D721Med (cell line): Measurements from ENCODE around the gene OXT.
"Not testable (repeated sequence)": the region's sequence is repeated elsewhere in the genome, so short reads cannot be mapped to it uniquely, and the experiment has no call there.

Experiments used
- DNase-seq: peaks from one replicate; pipeline ENCODE4 v3.0.0; 2011; ENCODE audit warnings: low spot score; ENCODE audit not compliant: insufficient read length
- FAIRE-seq: peaks from 2 replicates; lab custom pipeline; 2011; peaks lifted over from hg19 to GRCh38; lab: Jason Lieb, UNC
- TF ChIP-seq, protein P1 (sequence below): IDR thresholded peaks from 2 replicates; pipeline ENCODE4 v1.5.1; 2012; ENCODE audit warnings: mild to moderate bottlenecking, control low read depth; ENCODE audit not compliant: insufficient read depth; ENCODE audit errors: missing control alignments

The OXT gene

DNA sequence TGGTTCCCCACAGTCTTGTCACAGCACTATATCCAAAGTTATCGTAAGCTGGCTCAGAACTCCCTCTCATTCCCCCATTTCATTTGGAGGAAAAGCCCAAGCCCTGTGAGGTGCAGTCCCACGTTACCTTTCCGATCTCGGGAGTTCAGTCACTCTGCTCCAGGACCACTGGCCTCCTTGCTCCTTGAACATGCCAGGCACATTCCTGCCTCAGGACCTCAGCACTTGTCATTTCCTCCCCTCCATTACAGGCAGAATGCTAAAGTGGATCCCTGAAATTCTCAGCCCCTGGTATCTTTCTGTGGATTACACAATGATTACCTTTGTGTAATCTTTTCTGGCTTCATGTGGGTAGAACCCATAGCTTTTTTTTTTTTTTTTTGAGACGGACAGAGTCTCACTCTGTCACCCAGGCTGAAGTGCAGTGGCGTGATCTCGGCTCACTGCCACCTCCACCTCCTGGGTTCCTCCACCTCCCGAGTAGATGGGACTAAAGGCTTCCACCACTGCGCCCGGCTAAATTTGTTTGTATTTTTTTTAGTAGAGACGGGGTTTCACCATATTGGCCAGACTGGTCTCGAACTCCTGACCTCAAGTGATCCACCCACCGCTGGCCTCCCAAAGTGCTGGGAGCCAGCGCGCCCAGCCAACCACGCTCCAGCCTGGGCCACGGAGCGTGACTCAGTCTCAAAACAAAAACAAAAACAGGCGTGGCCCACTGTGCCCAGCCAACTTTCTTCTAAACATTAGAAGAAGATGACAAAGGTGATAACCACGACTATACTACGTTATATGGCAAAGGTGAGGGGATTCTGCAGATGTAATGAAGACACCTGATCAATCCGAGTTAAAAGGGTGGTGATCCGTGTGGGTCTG is 4.0 kb upstream of the OXT start:
- DNase-seq (no peak), FAIRE-seq (no peak)
- TF ChIP-seq, protein P1, sequence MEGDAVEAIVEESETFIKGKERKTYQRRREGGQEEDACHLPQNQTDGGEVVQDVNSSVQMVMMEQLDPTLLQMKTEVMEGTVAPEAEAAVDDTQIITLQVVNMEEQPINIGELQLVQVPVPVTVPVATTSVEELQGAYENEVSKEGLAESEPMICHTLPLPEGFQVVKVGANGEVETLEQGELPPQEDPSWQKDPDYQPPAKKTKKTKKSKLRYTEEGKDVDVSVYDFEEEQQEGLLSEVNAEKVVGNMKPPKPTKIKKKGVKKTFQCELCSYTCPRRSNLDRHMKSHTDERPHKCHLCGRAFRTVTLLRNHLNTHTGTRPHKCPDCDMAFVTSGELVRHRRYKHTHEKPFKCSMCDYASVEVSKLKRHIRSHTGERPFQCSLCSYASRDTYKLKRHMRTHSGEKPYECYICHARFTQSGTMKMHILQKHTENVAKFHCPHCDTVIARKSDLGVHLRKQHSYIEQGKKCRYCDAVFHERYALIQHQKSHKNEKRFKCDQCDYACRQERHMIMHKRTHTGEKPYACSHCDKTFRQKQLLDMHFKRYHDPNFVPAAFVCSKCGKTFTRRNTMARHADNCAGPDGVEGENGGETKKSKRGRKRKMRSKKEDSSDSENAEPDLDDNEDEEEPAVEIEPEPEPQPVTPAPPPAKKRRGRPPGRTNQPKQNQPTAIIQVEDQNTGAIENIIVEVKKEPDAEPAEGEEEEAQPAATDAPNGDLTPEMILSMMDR, result no peak

DNA sequence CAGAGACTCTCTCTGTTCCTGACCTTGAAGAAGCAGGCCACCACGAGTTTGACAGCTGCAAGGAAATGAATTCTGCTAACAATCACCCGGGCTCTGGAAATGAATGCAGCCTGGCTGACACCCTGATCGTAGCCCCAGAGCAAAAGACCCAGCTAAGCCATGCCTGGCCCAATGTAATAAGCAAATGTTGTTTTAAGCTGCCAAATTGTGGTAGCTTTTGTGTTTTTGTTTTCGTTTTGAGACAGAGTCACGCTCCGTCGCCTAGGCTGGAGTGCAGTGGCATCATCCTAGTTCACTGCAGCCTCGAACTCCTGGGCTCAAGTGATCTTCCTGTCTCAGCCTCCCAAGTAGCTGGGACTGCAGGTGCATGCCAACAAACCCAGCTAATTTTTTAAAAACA is 3.3 kb upstream of the OXT start:
- TF ChIP-seq, protein P1, result no peak
- FAIRE-seq, result no peak
- no peak for DNase-seq

DNA sequence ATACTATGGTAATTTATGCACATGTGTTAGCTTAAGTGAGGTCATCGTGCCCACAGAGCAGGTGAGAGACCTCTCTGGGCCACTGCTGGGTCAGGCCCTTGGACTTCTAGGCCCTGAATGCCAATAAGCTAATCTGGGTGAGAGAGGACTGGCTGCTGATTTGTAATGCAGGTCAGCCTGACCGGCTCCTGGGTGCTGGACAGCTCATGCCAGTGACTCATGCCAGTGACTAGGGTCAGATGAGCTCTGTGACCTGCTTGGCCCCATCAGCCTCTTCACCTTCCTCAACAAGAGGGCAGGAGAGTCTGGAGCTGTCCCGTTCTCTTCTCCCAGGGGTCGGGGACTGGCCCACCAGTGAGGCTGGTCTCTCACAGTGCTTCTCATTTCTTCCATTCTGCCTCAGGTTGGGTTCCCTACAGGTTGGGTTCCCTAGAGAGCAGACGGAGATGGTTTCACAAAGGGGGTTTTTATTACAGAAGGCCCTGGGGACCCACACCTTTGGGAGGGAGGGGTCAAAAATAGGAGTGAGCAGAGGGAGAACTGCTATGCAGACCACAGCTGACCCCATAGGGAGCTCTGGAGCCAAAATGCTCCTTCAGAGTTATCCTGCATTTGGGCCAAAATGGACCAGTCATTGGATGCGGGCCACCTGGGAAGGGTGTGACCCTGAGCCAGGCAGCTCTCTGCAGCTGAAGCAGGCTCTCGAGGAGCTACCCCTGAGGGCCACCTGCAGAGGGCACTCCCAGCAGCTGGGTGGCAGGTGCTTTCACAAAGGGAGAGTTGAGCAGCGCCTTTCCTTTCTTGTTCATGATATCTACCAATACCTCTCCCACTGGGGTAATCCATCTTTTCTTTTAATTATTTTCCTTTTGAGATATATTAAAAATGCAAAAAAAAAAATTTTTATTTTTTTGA is 2.2 kb upstream of the OXT start:
- FAIRE-seq (no peak), DNase-seq (no peak)
- TF ChIP-seq, protein P1, result peak; percentile 15

DNA sequence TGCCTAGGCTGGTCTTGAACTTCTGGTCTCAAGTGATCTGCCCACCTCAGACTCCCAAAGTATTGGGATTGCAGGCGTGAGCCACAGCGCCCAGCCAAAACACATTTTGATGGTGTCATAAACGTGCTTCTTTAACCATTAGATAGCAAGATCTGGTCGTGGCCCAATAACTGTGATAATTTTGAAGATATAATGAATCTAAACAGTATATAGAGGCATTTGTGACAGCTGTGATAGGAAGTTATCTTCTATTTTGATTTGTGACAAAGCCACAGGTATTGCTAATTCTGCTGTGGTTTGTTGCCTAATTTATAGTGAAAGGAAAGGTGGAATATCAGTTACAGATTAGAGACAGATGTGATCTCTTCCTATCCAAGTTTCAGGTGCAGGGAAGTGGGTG is 695 bp upstream of the OXT start:
- DNase-seq, result no peak
- TF ChIP-seq, protein P1, result no peak
- no peak for FAIRE-seq

DNA sequence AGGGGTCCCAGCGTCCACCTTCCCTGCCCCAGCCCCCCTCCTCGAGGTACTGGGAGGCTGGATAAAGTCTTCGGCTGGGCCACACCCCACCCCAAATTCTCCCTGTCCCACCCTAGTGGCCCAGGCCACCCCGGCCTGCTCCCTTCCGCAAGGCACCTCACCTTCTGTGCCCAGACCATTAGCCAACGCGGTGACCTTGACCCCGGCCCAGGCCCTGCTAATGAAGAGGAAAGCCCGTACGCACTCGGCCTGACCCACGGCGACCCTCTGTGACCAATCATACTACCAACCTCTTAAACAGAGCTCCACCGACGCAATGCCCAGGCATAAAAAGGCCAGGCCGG is 182 bp upstream of the OXT start:
- FAIRE-seq, result no peak
- TF ChIP-seq, protein P1, result no peak

DNA sequence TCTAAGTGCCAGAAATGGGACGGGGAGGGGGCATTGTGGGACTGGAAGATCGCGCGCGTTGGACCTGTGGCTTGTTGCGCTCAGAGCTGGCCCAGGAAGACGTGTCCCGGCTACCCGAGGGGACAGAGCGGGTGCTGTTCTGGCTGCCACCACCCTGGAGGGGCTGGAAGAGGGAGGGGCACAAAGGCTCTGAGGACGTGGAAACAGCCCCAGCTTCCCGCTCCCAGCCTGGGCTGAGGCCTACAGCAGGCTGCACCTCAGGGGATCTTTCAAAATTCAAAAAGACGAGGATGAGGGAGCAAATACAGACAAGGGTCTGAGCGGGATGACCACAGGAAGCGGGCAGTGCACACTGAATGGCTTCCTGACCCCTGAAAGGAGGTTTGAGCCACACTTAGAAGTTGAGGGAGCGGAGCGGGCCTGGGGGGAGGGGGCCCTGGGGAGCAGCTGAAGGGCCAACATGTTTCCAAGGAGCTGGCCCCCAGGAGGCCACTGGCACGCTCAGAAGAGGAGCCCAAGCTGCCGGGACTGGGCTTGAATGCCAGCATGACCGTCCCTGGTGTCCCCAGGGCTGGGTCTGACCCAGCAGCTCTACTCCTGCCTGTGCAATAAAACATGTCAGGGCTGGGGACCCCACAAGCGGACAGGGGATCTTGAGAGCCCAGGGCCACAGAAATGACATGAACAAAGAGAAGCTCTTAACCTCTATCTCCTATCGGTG is 1.3 kb downstream of the OXT start:
- TF ChIP-seq, protein P1, result no peak
- no peak for FAIRE-seq
- no peak for DNase-seq

More for the DNA sequence above, 182 bp upstream of the OXT start:
- DNase-seq, result no peak

DNA sequence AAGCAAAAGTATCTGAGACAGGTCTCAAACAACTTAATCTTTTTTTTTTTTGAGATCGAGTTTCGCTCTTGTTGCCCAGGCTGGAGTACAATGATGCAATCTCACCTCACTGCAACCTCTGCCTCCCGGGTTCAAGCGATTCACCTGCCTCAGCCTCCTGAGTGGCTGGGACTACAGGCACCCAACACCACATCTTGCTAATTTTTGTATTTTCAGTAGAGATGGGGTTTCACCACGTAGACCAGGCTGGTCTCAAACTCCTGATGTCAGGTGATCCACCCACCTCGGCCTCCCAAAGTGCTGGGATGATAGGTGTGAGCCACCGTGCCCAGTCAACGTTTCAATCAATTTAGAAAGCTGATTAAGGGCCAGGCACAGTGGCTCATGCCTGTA is 1.8 kb downstream of the OXT start:
- not testable (repeated sequence) for FAIRE-seq, DNase-seq
